Neural cell (in vitro differentiated cells): ENCODE results near the gene NF1. TPM values are rescaled to one million over a fixed set of nuclear protein-coding genes. Genes with fewer than 3 reads are reported as not detected.

ENCODE experiments used
- H2AFZ ChIP-seq: fragments of 200-600, 300-800 bp; sonication (generic), shearing (Covaris generic); 2 replicates; pipeline ENCODE4 v1.6.0; 2014; ENCODE audit warnings: low read depth, mild to moderate bottlenecking, antibody characterized with exemption, low read length, moderate library complexity
- H3F3A ChIP-seq: fragments of 200-600 bp; shearing (Covaris generic); 2 replicates; pipeline ENCODE4 v1.6.1; 2016; ENCODE audit warnings: mild to moderate bottlenecking, moderate library complexity, mixed read lengths, antibody characterized with exemption, low read length; ENCODE audit not compliant: insufficient read depth, poor library complexity, severe bottlenecking
- H3K27ac ChIP-seq: fragments of 200-600, 300-800 bp; sonication (generic), shearing (Covaris generic); 2 replicates; pipeline ENCODE4 v1.5.1; 2014; ENCODE audit warnings: mild to moderate bottlenecking, low read length, moderate library complexity
- H3K27me3 ChIP-seq: fragments of 300-800, 200-600 bp; sonication (generic), shearing (Covaris generic); 2 replicates; pipeline ENCODE4 v1.6.0; 2014; ENCODE audit warnings: mild to moderate bottlenecking, low read depth, low read length, moderate library complexity; ENCODE audit not compliant: insufficient read depth
- H3K36me3 ChIP-seq: fragments of 300-800, 200-600 bp; sonication (generic), shearing (Covaris generic); 2 replicates; pipeline ENCODE4 v1.5.1; 2014; ENCODE audit warnings: mild to moderate bottlenecking, antibody characterized with exemption, low read length, moderate library complexity; ENCODE audit not compliant: insufficient read depth
- H3K4me2 ChIP-seq: fragments of 300-800, 200-600 bp; sonication (generic), shearing (Covaris generic); 2 replicates; pipeline ENCODE4 v1.6.0; 2014; ENCODE audit warnings: mild to moderate bottlenecking, low read length
- H3K4me3 ChIP-seq: fragments of 300-800, 200-600 bp; sonication (generic), shearing (Covaris generic); 2 replicates; pipeline ENCODE4 v1.5.1; 2014; ENCODE audit warnings: mild to moderate bottlenecking, low read length, moderate library complexity
- H3K79me2 ChIP-seq: fragments of 200-600 bp; shearing (Covaris generic); replicated peaks from 2 replicates; pipeline ENCODE4 v1.6.0; 2014; ENCODE audit warnings: mild to moderate bottlenecking, low read length, moderate library complexity; ENCODE audit not compliant: insufficient read depth
- H3K9ac ChIP-seq: fragments of 300-800, 200-600 bp; sonication (generic), shearing (Covaris generic); 2 replicates; pipeline ENCODE4 v1.6.1; 2016; ENCODE audit warnings: mild to moderate bottlenecking, low read length, mixed read lengths
- H3K9me2 ChIP-seq: fragments of 200-600 bp; shearing (Covaris generic); 2 replicates; pipeline ENCODE4 v1.6.1; 2016; ENCODE audit warnings: mild to moderate bottlenecking, low read length, mixed read lengths; ENCODE audit not compliant: insufficient read depth
- H3K9me3 ChIP-seq: fragments of 200-600, 300-800 bp; sonication (generic), shearing (Covaris generic); 2 replicates; pipeline ENCODE4 v1.6.1; 2016; ENCODE audit warnings: mild to moderate bottlenecking, mixed run types, low read length, moderate library complexity, mixed read lengths
- H4K20me1 ChIP-seq: fragments of 200-600 bp; shearing (Covaris generic); 2 replicates; pipeline ENCODE4 v1.6.1; 2016; ENCODE audit warnings: mild to moderate bottlenecking, mixed run types; ENCODE audit not compliant: insufficient read depth
- CTCF ChIP-seq: fragments of 450-650 bp; IDR thresholded peaks from 2 replicates; pipeline ENCODE4 v1.5.1; 2014; ENCODE audit warnings: antibody characterized with exemption, mild to moderate bottlenecking, moderate library complexity; ENCODE audit not compliant: poor library complexity, severe bottlenecking
- EP300 ChIP-seq: fragments of 450-650 bp; conservative IDR thresholded peaks from 2 replicates; pipeline ENCODE4 v1.6.1; 2014; ENCODE audit warnings: antibody characterized with exemption, mild to moderate bottlenecking, moderate library complexity; ENCODE audit not compliant: poor library complexity, severe bottlenecking
- EZH2 ChIP-seq: fragments of 200-600, 300-800 bp; shearing (Covaris generic), sonication (generic); IDR thresholded peaks from 2 replicates; pipeline ENCODE4 v1.6.1; 2014; ENCODE audit warnings: antibody characterized with exemption, low read length, borderline replicate concordance, mild to moderate bottlenecking; ENCODE audit not compliant: insufficient read depth, poor library complexity, severe bottlenecking
- MXI1 ChIP-seq: fragments of 450-650 bp; conservative IDR thresholded peaks from 2 replicates; pipeline ENCODE4 v1.6.1; 2014; ENCODE audit warnings: antibody characterized with exemption, mild to moderate bottlenecking; ENCODE audit not compliant: poor library complexity, severe bottlenecking
- POLR2AphosphoS5 ChIP-seq: IDR thresholded peaks from 2 replicates; pipeline ENCODE4 v1.6.1; 2012
- RAD21 ChIP-seq: fragments of 450-650 bp; conservative IDR thresholded peaks from 2 replicates; pipeline ENCODE4 v1.6.1; 2014; ENCODE audit warnings: antibody characterized with exemption, mild to moderate bottlenecking, moderate library complexity
- REST ChIP-seq: IDR thresholded peaks from 2 replicates; pipeline ENCODE4 v1.6.1; 2012; ENCODE audit warnings: borderline replicate concordance
- SMC3 ChIP-seq: fragments of 450-650 bp; conservative IDR thresholded peaks from 2 replicates; pipeline ENCODE4 v1.6.1; 2014; ENCODE audit warnings: antibody characterized with exemption, mild to moderate bottlenecking, moderate library complexity; ENCODE audit not compliant: poor library complexity
- TAF1 ChIP-seq: IDR thresholded peaks from 2 replicates; pipeline ENCODE4 v1.6.1; 2012; ENCODE audit warnings: low read depth
- polyA plus RNA-seq: library from polyadenylated mRNA; depleted of rRNA; stranded (reverse); fragments of >200 nt; gene quantifications from 2 replicates; pipeline ENCODE4 v1.2.3, GENCODE V29; 2014

The NF1 gene
- polyA plus RNA-seq, 1 donor from 2014 or later, result 22.4 TPM

GRCh38 chr17:31158746-31159377 lies 64.1 kb downstream of the NF1 start:
- Histone ChIP-seq H3K36me3 (no peaks in the 10 kb centered on the region), H3K27me3 (no peaks in the 10 kb centered on the region), H2AFZ (no peak overlapping the region), H3K79me2 (no peaks in the 10 kb centered on the region), H3F3A (no peaks in the 10 kb centered on the region), H3K9me3 (no peaks in the 10 kb centered on the region), H3K9ac (no peak overlapping the region), H3K4me2 (no peak overlapping the region), H3K9me2 (no peaks in the 10 kb centered on the region), H3K4me3 (no peak overlapping the region), H4K20me1 (no peaks in the 10 kb centered on the region), H3K27ac (no peak overlapping the region)
- no peak for TF ChIP-seq REST

GRCh38 chr17:31163091-31163781 lies 68.5 kb downstream of the NF1 start:
- Histone ChIP-seq H4K20me1 (no peaks in the 10 kb centered on the region), H3K4me2 (no peak overlapping the region), H3K9me2 (no peaks in the 10 kb centered on the region), H3K27ac (no peak overlapping the region), H3K9me3 (no peaks in the 10 kb centered on the region), H3K4me3 (no peak overlapping the region), H3K36me3 (peaks cover 3% of the 10 kb centered on the region), H3K9ac (no peak overlapping the region), H3K79me2 (no peaks in the 10 kb centered on the region), H2AFZ (no peak overlapping the region), H3K27me3 (no peaks in the 10 kb centered on the region), H3F3A (no peaks in the 10 kb centered on the region)
- TF ChIP-seq TAF1 (no peak), EZH2 (no peak), REST (no peak), SMC3 (no peak), CTCF (no peak), MXI1 (no peak), EP300 (no peak), POLR2AphosphoS5 (no peak), RAD21 (no peak)
